Superior temporal gyrus (tissue), 1 donor: ENCODE results near the gene PINK1.
A peak's percentile ranks its signal among the peaks of the same experiment; 100 is the strongest.

Source experiments
- DNase-seq: peaks from one replicate; pipeline ENCODE4 v3.0.0-alpha.2; 2016; ENCODE audit errors: extremely low spot score

The PINK1 gene

DNA sequence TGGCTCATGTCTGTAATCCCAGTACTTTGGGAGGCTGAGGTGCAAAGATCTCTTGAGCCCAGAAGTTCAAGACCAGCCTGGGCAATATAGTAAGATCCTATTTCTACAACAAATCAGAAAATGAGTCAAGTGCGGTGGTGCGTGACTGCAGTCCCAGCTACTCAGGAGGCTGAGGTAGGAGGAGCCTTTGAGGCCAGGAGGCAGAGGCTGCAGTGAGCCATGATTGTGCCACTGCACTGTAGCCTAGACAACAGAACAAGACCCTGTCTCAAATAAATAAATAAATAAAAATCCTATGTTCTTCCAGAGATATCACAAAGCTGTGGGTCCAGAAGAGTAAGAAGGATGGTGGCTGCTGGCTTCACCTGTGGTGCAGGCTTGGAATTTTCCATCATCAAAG lies 22.3 kb upstream of the PINK1 start:
- no peak for DNase-seq

DNA sequence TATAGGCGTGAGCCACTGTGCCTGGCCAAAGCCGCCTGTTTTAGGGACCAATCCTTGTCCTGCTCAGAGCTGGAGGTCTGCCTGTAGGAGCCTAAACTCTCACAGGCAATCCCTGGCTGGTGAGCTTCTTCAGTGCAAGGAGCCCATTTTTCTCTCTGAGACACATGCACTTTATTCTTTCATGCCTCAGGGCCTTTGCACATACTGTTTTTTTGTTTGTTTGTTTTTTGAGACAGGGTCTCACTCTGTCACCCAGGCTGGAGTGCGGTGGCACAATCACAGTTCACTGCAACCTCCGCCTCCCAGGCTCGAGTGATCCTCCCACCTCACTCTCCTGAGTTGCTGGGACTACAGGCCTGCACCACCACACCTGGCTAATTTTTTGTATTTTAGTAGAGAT lies 21.6 kb upstream of the PINK1 start:
- DNase-seq: no peak

GRCh38 chr1:20612221-20612746 lies 21.0 kb upstream of the PINK1 start:
- DNase-seq: no peak

DNA sequence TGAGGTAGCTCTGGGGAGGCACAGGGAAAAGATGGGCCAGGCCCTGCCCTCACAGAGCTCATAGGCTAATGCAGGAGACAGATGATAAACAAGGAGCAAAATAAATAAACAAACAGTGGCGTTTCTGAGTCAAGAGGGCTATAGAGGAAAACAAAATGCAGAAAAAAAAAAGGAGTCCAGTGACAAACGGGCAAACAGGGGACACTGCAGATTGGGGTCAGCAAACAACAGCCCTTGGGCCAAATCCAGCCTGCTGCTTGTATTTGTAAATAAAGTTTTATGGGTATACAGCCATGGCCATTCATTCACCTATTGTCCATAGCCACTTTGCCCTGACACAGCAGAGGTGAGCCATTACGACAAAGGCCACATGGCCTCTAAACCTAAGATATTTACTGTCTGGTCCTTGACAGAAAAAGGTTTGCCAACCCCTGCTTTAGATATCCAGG lies 19.1 kb upstream of the PINK1 start:
- DNase-seq: no peak

- DNase-seq: no peak
Measured at GRCh38 chr1:20615946-20616846, 17.1 kb upstream of the PINK1 start.

- DNase-seq: no peak
Measured at GRCh38 chr1:20616847-20617487, 16.3 kb upstream of the PINK1 start.

- DNase-seq: no peak
Measured at GRCh38 chr1:20618550-20618949, 14.7 kb upstream of the PINK1 start.

DNA sequence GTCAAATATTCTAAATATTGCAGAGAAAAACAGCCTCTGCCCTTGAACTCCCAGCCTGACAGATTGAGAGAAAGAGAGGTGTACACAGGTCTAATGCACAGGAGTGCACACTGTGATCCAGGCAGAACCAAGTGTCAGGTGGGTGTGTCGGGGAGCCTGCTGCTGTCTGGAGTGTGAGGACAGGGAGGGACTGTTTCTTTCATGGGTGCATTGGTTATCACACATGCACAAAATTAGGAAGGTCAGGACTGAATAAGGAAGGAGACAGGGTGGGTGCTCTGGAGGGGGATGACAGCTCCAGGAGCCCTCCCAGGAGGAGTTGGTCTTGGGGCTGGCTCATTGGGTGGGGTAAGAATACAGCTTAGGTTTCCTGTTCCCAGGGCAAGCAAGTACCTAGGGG lies 13.3 kb upstream of the PINK1 start:
- no peak for DNase-seq

- no peak for DNase-seq
Measured at GRCh38 chr1:20621012-20621411, 12.2 kb upstream of the PINK1 start.

DNA sequence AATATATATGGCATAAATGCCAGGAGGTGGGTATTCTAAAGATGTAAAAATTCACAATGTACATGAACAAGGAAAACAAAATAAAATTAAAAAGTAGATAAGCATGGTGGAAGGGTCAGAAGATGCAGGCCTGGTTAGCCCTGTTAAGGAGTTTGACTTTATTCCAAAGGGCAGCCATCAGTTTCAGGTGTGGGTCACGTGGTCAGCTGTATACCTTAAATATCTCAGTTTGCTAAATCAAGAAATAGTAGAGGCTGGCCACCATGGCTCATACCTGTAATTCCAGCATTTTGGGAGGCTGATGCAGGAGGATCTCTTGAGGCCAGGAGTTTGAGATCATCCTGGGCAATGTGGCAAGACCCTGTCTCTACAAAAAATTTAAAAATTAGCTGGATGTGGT lies 8.5 kb upstream of the PINK1 start:
- no peak for DNase-seq

- no peak for DNase-seq
Measured at GRCh38 chr1:20625176-20626097, 7.8 kb upstream of the PINK1 start.

DNA sequence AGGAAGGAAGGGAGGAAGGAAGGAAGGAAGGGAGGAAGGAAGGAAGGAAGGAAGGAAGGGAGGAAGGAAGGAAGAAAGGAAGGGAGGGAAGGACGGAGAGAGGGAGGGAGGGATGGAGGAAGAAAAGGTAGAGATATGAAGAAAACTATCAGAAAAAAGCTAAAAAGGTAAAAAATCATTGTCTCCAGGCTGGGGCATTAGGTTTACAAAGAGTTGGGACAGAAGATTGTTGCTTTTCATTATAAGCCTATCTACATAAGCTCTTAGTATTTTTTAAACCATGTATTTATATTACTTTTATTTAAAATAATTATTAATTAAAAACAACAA lies 7.2 kb upstream of the PINK1 start:
- DNase-seq: no peak

- no peak for DNase-seq
Measured at GRCh38 chr1:20626524-20626923, 6.7 kb upstream of the PINK1 start.

- DNase-seq: no peak
Measured at GRCh38 chr1:20630729-20631128, 2.5 kb upstream of the PINK1 start.

DNA sequence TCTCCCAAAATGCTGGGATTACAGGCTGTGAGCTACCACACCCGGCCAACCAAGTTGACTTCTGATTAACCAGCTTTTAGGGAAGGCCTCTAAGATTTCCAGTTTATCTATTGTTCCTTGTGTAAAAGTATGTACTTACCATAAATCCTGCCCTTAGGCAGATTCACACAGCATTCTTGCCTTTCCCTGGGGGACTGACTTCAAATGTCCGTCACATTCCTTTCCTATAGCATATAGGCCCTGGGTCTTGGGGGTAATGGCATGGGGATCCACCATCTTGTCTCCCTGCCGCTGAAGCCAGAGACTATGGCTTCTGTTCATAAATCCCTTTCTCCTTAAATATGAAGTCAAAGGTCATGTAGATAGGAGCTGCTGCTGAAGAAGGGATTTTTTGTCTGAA lies 872 bp upstream of the PINK1 start:
- DNase-seq: no peak

- peak; percentile 44 for DNase-seq
Measured at GRCh38 chr1:20634065-20634593, 871 bp downstream of the PINK1 start.

DNA sequence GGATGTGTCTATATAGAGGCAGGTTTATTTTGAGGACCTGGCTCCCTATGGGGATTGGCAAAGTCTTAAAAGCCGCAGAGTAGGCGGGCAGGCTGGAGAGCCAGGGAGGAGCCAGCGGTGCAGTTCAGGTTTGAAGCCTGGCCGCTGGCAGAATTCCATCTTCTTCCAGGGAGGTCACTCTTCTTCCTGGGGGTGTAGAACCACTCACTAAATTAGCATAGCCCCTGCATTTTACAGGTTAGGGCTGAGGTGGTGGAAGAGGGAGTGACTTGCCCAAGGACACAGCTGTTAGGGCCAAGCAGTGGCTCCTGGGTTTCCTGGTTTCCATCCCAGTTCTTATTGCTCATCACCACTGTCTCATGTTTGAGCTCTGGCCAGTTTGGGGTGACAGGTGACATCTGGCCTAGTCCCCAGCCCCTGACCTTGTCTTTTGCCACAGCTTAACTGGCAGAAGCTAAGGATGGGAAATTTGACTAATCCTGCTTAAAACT lies 1.4 kb downstream of the PINK1 start:
- no peak for DNase-seq

DNA sequence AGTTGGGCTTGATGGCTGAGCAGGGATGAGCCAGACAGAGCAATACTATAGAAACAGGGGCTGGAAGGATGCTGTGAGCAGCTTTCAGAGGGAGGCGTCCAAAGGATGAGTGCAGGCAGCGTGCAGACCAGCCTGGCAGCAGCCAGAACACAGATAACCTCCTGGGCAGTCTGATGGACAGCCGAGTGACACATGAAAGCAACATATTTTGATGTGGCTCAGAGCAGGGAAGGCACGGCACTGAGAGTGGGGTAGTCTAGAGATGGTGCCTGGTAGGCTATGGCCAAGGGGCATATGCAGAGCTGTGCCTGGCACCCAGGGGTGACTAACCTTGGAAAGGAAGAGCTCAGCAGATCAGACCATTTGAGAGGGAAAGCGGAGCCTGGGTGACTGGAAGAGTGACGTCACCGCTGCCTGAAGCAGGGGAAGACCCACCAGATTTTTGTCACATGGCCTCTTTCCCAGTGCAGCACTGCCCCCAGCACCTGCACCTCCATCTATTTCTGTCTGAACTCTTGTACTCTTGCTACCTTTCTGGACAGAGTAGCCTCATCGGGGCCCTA lies 3.6 kb downstream of the PINK1 start:
- no peak for DNase-seq

DNA sequence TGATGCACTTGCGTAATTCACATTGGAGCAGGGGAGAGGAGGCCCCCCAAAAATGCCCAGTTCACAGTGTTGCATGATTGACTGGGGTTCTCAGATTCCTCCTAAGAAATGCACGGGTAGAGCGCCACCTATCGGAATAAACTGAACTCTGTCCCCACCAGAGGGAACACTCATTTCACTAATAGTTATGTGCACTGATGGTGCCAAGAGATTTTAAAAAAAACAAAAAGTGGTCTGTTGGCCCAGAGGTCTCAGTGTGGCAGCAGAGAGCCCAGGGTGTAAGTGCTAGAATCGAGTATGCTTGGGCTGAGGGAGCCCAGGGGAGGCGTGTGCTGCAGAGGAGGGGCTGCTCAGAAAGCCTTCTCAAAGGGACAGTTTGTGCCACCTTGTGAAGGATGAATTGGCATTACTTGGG lies 6.9 kb downstream of the PINK1 start:
- peak; percentile 79 for DNase-seq

- no peak for DNase-seq
Measured at GRCh38 chr1:20641975-20642374, 8.7 kb downstream of the PINK1 start.

DNA sequence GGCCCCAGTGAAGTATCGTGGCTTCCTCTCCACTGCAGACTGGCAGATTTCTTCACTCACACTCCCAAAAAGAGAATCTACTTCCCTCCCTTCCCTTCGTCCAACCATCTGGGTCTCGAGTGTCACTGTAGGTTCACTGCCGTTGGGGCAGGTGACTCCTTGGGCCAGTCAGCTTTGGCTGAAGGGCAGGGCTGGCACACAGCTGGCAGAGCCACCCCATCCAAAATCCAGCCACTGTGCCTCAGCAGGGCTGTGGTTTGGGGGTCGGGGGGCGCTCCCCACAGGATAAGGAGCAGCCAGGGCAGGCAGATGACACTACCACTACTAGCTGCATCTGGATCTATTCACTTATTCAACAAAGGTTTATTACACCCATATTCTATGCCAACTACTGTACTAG lies 9.8 kb downstream of the PINK1 start:
- no peak for DNase-seq
